ENCODE data around the gene ASPHD1. TPM values are rescaled to one million over a fixed set of nuclear protein-coding genes. Genes with fewer than 3 reads are reported as not detected.

ASPHD1 gene
- polyA plus RNA-seq, 2 of the 4 experiments (the other 2 are of a cell fraction) = 4.6 to 20.6 TPM

DNA sequence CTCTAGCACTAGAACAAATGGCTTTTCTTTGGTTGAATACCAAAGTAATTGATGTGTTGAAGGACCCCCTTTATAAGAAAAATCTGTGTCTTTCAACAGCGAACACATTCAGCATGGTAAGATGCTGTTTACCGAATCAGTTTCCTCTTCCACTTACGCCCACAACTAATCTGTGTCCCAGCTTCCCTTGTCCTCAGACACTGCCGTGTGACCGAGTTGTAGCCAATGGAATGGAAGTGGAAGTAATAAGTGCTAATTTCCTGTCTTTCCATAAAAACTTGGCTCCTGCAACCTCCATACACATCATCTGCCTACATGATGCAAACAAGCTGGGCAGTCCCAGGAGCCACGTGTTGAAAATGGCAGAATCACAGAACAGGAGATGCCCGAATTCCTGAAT lies 47.6 kb upstream of the ASPHD1 start:
- POLR2A ChIA-PET = no interaction called here
- H3K4me3 ChIP-seq = no peak overlapping the region
- no peaks in the 10 kb centered on the region for H3K4me1 ChIP-seq
- FAIRE-seq = no peak
- H3K27ac ChIP-seq = no peak overlapping the region
- H3K9me3 ChIP-seq = no peaks in the 10 kb centered on the region
- no peak for ATAC-seq
- WGBS (ENCODE audit: missing lambda C conversion rate) = 92% methylated on average over 7 of the region's 7 CpGs
- DNase-seq (ENCODE audit: low read depth in 1 of 2, low spot score in 1 of 2) = no peak
- no peak overlapping the region for H3K4me2 ChIP-seq
- no peak for TF ChIP-seq PHF8 (IDR thresholded peaks at IDR 0.05; ENCODE audit: borderline replicate concordance, low read depth)
- TF ChIP-seq USF2 (IDR thresholded peaks at IDR 0.05) = 0 out of 2 replicates have a peak, but pooled peaks have one; percentile 8
- no peak for TF ChIP-seq ZC3H11A (IDR thresholded peaks at IDR 0.05)
- CTCF ChIA-PET = interaction anchor here (0.7 to 26.2 kb wide), 7 partner anchors 10 to 179 kb away, joined by 3 to 568 read pairs (median 5); partner anchors contain the start of genes CDIPT, MAZ, MVP and PAGR1

GRCh38 chr16:29854520-29855100 lies 45.7 kb upstream of the ASPHD1 start:
- TF ChIP-seq BCL3 (IDR thresholded peaks at IDR 0.05) (no peak), RNF2 (IDR thresholded peaks at IDR 0.05; ENCODE audit: borderline replicate concordance, low read depth) (no peak), CHD2 (IDR thresholded peaks at IDR 0.05; ENCODE audit: low read length, partially characterized antibody) (no peak), JUNB (IDR thresholded peaks at IDR 0.05) (no peak), REST (IDR thresholded peaks at IDR 0.05) (no peak), CBX8 (IDR thresholded peaks at IDR 0.05) (no peak), ZSCAN20 (CRISPR knock-in tag; IDR thresholded peaks at IDR 0.05) (no peak), KDM5A (IDR thresholded peaks at IDR 0.05) (no peak)
- TF ChIP-seq, protein P1, sequence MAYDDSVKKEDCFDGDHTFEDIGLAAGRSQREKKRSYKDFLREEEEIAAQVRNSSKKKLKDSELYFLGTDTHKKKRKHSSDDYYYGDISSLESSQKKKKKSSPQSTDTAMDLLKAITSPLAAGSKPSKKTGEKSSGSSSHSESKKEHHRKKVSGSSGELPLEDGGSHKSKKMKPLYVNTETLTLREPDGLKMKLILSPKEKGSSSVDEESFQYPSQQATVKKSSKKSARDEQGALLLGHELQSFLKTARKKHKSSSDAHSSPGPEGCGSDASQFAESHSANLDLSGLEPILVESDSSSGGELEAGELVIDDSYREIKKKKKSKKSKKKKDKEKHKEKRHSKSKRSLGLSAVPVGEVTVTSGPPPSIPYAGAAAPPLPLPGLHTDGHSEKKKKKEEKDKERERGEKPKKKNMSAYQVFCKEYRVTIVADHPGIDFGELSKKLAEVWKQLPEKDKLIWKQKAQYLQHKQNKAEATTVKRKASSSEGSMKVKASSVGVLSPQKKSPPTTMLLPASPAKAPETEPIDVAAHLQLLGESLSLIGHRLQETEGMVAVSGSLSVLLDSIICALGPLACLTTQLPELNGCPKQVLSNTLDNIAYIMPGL (CRISPR knock-in tag; IDR thresholded peaks at IDR 0.05; ENCODE audit: borderline replicate concordance) = no peak
- no peak for DNase-seq (ENCODE audit: low read depth in 1 of 2, low spot score in 1 of 2)
- Histone ChIP-seq H3K4me3 (no peak overlapping the region), H3K4me2 (no peak overlapping the region), H3K9me3 (no peaks in the 10 kb centered on the region), H3K27ac (no peak overlapping the region), H3K4me1 (no peaks in the 10 kb centered on the region)
- CTCF ChIA-PET = interaction anchor here (0.7 to 26.2 kb wide), 9 partner anchors 8 to 176 kb away, joined by 3 to 568 read pairs (median 3); partner anchors contain the start of genes CDIPT, MAZ, MVP and PAGR1
- ATAC-seq = peak; percentile 47 to 52; a peak in 4 of 6 replicates
- WGBS (ENCODE audit: missing lambda C conversion rate) = 86% methylated on average over 5 of the region's 5 CpGs
- POLR2A ChIA-PET = interaction anchor here (1.1 kb wide), 1 partner anchor 90 kb away, joined by 4 read pairs; no protein-coding TSS in a partner anchor
- no peak for FAIRE-seq

DNA sequence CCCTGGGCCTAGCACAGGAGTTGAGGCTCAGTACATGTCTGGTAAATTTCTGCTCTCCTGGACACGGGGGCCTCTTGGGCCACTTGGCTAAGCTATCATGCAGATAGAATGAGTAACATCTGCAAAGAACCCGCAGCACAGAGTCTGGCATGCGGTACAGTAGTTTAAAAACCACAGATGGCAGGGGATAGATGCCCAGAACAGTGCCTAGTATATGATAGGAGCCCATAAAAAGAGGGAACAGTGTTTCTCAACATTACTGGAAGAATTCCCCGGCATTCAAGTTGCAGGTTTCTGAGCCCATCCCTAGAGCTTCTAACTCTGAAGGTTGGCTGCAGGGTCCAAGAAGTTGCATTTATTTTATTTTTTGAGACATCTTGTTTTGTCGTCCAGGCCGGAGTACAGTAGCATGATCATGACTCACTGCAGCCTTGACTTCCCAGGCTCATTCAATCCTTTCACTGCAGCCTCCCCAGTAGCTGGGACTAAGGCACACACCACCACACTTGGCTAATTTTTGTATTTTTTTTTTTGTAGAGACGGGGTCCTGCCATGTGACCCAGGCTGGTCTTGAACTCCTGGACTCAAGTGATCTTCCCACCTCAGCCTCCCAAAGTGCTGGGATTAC lies 43.0 kb upstream of the ASPHD1 start:
- ChIA-PET POLR2A (no interaction called here), CTCF (interaction anchor here (0.6 to 26.2 kb wide), 11 partner anchors 9 to 175 kb away, joined by 3 to 568 read pairs (median 4); partner anchors contain the start of genes C16orf92, MAZ, MVP and PAGR1)
- no peak overlapping the region for H3K4me3 ChIP-seq
- no peak overlapping the region for H3K27ac ChIP-seq
- ATAC-seq = no peak
- H3K9me3 ChIP-seq = no peaks in the 10 kb centered on the region
- DNase-seq (ENCODE audit: low read depth in 1 of 2, low spot score in 1 of 2) = no peak
- no peak overlapping the region for H3K4me2 ChIP-seq
- WGBS (ENCODE audit: missing lambda C conversion rate) = 91% methylated on average over 7 of the region's 7 CpGs
- peaks cover 11% of the 10 kb centered on the region; the same call in 2 of the 3 replicates for H3K4me1 ChIP-seq
- TF ChIP-seq CEBPB (IDR thresholded peaks at IDR 0.05) (no peak), ATOH8 (CRISPR knock-in tag; IDR thresholded peaks at IDR 0.05; ENCODE audit: low read depth) (no peak), BHLHE40 (IDR thresholded peaks at IDR 0.05; ENCODE audit: low read depth, low read length) (no peak), PBX3 (IDR thresholded peaks at IDR 0.05) (no peak)
- FAIRE-seq = no peak
